K562 (cell line): ENCODE data around the gene MED29. TPM values are rescaled to one million over a fixed set of nuclear protein-coding genes. Genes with fewer than 3 reads are reported as not detected.

ENCODE experiments used
- SRSF1 ChIP-seq: fragments of 200-400 bp; formaldehyde crosslinking; IDR thresholded peaks from 2 replicates; pipeline ENCODE4 v1.6.1; 2017; ENCODE audit warnings: mild to moderate bottlenecking, low read depth, low read length, moderate library complexity
- TBL1XR1 ChIP-seq, 2 experiments: IDR thresholded peaks; 2 replicates each; pipeline ENCODE4 v1.6.1; 2012; ENCODE audit warnings: improper control_type of control experiment in 2 of 2, low read length in 2 of 2, mild to moderate bottlenecking in 1 of 2
- YY1 ChIP-seq, 3 experiments: IDR thresholded peaks; 2 replicates each; pipeline ENCODE4 v1.6.1; 2011; ENCODE audit warnings: low read length in 2 of 3, mild to moderate bottlenecking in 2 of 3, moderate library complexity in 2 of 3, borderline replicate concordance in 1 of 3, control low read depth in 1 of 3, low read depth in 1 of 3; ENCODE audit not compliant: insufficient read depth in 3 of 3, insufficient replicate concordance in 2 of 3, control insufficient read depth in 1 of 3, insufficient read length in 1 of 3; ENCODE audit errors: extremely low read depth in 1 of 3
- ZNF740 ChIP-seq, 3 experiments: fragments of 200-800 bp in 1 of 3; sonication (Bioruptor generic) in 1 of 3; sonication (generic) in 1 of 3; formaldehyde crosslinking in 1 of 3; IDR thresholded peaks; 2 replicates each; pipeline versions ENCODE4 v1.6.1 to v1.8.0; 2016 to 2022; ENCODE audit warnings: mild to moderate bottlenecking in 2 of 3, missing compliant biosample characterization in 2 of 3, missing genetic modification characterization in 2 of 3, missing genetic modification reagents in 1 of 3
- ZZZ3 ChIP-seq: fragments of 450-650 bp; IDR thresholded peaks from 2 replicates; pipeline ENCODE4 v1.6.1; 2016; ENCODE audit warnings: antibody characterized with exemption, mild to moderate bottlenecking, moderate library complexity
- polyA plus RNA-seq, 8 experiments: library from polyadenylated mRNA; depleted of rRNA in 4 of 8; stranded (reverse) in 5 of 8; unstranded in 3 of 8; fragments of >200 nt; fragmentation: Nextera tagmentation in 2 of 8; fragmentation: Illumina TruSeq in 1 of 8; extraction: Ambion mirVana in 2 of 8; extraction: Trizol in 1 of 8; gene quantifications; 2 replicates each; pipeline versions ENCODE4 v1.2.1 to v1.2.3, GENCODE V29; 2011 to 2014; ENCODE audit warnings: inconsistent platforms in 1 of 8, missing spikeins in 1 of 8
- total RNA-seq, 7 experiments: library from RNA; depleted of rRNA in 6 of 7; stranded (reverse); fragments of >200 nt in 6 of 7; fragmentation: Illumina TruSeq in 2 of 7; extraction: Trizol in 2 of 7; gene quantifications; 2 replicates each; pipeline versions ENCODE4 v1.2.1 to v1.2.3, GENCODE V29; 2011 to 2021; ENCODE audit warnings: low replicate concordance in 1 of 7
- TF ChIP-seq, protein P1 (sequence below): fragments of 200-600 bp; sonication (generic); IDR thresholded peaks from one replicate; pipeline ENCODE4 v1.6.1; 2012; ENCODE audit warnings: mild to moderate bottlenecking, low read depth, low read length, inconsistent platforms

MED29 gene
- total and polyA plus RNA-seq, 9 of the 15 experiments (the other 6 are each of a cell fraction or from before 2014, with no cell fraction given) = 1.8 to 22.6 (median 12.4) TPM

GRCh38 chr19:39445196-39446111 is 54.3 kb downstream of the MED29 start, which contains the start of gene SUPT5H (continued):
- TF ChIP-seq, protein P1, sequence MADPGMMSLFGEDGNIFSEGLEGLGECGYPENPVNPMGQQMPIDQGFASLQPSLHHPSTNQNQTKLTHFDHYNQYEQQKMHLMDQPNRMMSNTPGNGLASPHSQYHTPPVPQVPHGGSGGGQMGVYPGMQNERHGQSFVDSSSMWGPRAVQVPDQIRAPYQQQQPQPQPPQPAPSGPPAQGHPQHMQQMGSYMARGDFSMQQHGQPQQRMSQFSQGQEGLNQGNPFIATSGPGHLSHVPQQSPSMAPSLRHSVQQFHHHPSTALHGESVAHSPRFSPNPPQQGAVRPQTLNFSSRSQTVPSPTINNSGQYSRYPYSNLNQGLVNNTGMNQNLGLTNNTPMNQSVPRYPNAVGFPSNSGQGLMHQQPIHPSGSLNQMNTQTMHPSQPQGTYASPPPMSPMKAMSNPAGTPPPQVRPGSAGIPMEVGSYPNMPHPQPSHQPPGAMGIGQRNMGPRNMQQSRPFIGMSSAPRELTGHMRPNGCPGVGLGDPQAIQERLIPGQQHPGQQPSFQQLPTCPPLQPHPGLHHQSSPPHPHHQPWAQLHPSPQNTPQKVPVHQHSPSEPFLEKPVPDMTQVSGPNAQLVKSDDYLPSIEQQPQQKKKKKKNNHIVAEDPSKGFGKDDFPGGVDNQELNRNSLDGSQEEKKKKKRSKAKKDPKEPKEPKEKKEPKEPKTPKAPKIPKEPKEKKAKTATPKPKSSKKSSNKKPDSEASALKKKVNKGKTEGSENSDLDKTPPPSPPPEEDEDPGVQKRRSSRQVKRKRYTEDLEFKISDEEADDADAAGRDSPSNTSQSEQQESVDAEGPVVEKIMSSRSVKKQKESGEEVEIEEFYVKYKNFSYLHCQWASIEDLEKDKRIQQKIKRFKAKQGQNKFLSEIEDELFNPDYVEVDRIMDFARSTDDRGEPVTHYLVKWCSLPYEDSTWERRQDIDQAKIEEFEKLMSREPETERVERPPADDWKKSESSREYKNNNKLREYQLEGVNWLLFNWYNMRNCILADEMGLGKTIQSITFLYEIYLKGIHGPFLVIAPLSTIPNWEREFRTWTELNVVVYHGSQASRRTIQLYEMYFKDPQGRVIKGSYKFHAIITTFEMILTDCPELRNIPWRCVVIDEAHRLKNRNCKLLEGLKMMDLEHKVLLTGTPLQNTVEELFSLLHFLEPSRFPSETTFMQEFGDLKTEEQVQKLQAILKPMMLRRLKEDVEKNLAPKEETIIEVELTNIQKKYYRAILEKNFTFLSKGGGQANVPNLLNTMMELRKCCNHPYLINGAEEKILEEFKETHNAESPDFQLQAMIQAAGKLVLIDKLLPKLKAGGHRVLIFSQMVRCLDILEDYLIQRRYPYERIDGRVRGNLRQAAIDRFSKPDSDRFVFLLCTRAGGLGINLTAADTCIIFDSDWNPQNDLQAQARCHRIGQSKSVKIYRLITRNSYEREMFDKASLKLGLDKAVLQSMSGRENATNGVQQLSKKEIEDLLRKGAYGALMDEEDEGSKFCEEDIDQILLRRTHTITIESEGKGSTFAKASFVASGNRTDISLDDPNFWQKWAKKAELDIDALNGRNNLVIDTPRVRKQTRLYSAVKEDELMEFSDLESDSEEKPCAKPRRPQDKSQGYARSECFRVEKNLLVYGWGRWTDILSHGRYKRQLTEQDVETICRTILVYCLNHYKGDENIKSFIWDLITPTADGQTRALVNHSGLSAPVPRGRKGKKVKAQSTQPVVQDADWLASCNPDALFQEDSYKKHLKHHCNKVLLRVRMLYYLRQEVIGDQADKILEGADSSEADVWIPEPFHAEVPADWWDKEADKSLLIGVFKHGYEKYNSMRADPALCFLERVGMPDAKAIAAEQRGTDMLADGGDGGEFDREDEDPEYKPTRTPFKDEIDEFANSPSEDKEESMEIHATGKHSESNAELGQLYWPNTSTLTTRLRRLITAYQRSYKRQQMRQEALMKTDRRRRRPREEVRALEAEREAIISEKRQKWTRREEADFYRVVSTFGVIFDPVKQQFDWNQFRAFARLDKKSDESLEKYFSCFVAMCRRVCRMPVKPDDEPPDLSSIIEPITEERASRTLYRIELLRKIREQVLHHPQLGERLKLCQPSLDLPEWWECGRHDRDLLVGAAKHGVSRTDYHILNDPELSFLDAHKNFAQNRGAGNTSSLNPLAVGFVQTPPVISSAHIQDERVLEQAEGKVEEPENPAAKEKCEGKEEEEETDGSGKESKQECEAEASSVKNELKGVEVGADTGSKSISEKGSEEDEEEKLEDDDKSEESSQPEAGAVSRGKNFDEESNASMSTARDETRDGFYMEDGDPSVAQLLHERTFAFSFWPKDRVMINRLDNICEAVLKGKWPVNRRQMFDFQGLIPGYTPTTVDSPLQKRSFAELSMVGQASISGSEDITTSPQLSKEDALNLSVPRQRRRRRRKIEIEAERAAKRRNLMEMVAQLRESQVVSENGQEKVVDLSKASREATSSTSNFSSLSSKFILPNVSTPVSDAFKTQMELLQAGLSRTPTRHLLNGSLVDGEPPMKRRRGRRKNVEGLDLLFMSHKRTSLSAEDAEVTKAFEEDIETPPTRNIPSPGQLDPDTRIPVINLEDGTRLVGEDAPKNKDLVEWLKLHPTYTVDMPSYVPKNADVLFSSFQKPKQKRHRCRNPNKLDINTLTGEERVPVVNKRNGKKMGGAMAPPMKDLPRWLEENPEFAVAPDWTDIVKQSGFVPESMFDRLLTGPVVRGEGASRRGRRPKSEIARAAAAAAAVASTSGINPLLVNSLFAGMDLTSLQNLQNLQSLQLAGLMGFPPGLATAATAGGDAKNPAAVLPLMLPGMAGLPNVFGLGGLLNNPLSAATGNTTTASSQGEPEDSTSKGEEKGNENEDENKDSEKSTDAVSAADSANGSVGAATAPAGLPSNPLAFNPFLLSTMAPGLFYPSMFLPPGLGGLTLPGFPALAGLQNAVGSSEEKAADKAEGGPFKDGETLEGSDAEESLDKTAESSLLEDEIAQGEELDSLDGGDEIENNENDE = no peak
- peak; percentile 94 to 100 (median 99) for TF ChIP-seq YY1 (IDR thresholded peaks at IDR 0.05; ENCODE audit: borderline replicate concordance in 1 of 3, control insufficient read depth in 1 of 3, extremely low read depth in 1 of 3, insufficient read depth in 3 of 3, insufficient read length in 1 of 3, insufficient replicate concordance in 2 of 3, low read depth in 1 of 3, low read length in 2 of 3)
- 0 out of 4 replicates have a peak, but pooled peaks of 1 of the 2 experiments have one; percentile 34 for TF ChIP-seq TBL1XR1 (IDR thresholded peaks at IDR 0.05; ENCODE audit: low read length in 2 of 2)
- TF ChIP-seq ZZZ3 = 0 out of 2 replicates have a peak, but pooled peaks have one; percentile 58
- TF ChIP-seq ZNF740 (CRISPR knock-in tag; IDR thresholded peaks at IDR 0.05) = 0 out of 2 replicates have a peak, but pooled peaks have one; percentile 49
- no peak for TF ChIP-seq ZNF740 (tag; IDR thresholded peaks at IDR 0.05)
- no peak for TF ChIP-seq SRSF1
